WTC11 (cell line): ENCODE data around the gene CHFR.

Experiments used
- JUN ChIP-seq: sonication (generic); formaldehyde crosslinking; IDR thresholded peaks from 2 replicates; pipeline ENCODE4 v1.8.0; 2023; ENCODE audit warnings: mild to moderate bottlenecking, missing genetic modification reagents
- NFYB ChIP-seq: sonication (generic); formaldehyde crosslinking; conservative IDR thresholded peaks from 2 replicates; pipeline ENCODE4 v1.8.0; 2022; ENCODE audit warnings: low read depth, missing genetic modification reagents
- NR1H2 ChIP-seq: sonication (generic); formaldehyde crosslinking; IDR thresholded peaks from 2 replicates; pipeline ENCODE4 v1.9.0; 2021; ENCODE audit warnings: mild to moderate bottlenecking, moderate library complexity, missing genetic modification reagents
- SP1 ChIP-seq: sonication (generic); formaldehyde crosslinking; conservative IDR thresholded peaks from 2 replicates; pipeline ENCODE4 v1.8.1; 2022; ENCODE audit warnings: missing genetic modification reagents
- TP53 ChIP-seq: sonication (generic); formaldehyde crosslinking; IDR thresholded peaks from 2 replicates; pipeline ENCODE4 v1.8.1; 2023; ENCODE audit warnings: mild to moderate bottlenecking, missing genetic modification reagents
- ZNF121 ChIP-seq: sonication (generic); formaldehyde crosslinking; IDR thresholded peaks from 2 replicates; pipeline ENCODE4 v1.8.0; 2023; ENCODE audit warnings: missing genetic modification reagents
- ZNF138 ChIP-seq: sonication (generic); formaldehyde crosslinking; conservative IDR thresholded peaks from 2 replicates; pipeline ENCODE4 v1.8.1; 2022; ENCODE audit warnings: mild to moderate bottlenecking, moderate library complexity, missing genetic modification reagents
- TF ChIP-seq, protein P1 (sequence below): fragments of 200-600 bp; IDR thresholded peaks from 2 replicates; pipeline ENCODE4 v1.8.0; 2022; ENCODE audit warnings: antibody characterized with exemption
- TF ChIP-seq, protein P2 (sequence below): sonication (generic); formaldehyde crosslinking; IDR thresholded peaks from 2 replicates; pipeline ENCODE4 v1.8.0; 2022; ENCODE audit warnings: mild to moderate bottlenecking, missing genetic modification reagents
- TF ChIP-seq, protein P3 (sequence below): sonication (generic); formaldehyde crosslinking; IDR thresholded peaks from 2 replicates; pipeline ENCODE4 v1.8.1; 2023; ENCODE audit warnings: mild to moderate bottlenecking, missing genetic modification reagents
- TF ChIP-seq, protein P4 (sequence below): sonication (generic); formaldehyde crosslinking; IDR thresholded peaks from 2 replicates; pipeline ENCODE4 v1.8.1; 2023; ENCODE audit warnings: mild to moderate bottlenecking, missing genetic modification reagents, moderate library complexity
- TF ChIP-seq, protein P5 (sequence below): sonication (generic); formaldehyde crosslinking; IDR thresholded peaks from 2 replicates; pipeline ENCODE4 v1.8.0; 2023; ENCODE audit warnings: missing genetic modification reagents
- TF ChIP-seq, protein P6 (sequence below): sonication (generic); formaldehyde crosslinking; IDR thresholded peaks from 2 replicates; pipeline ENCODE4 v1.8.1; 2022; ENCODE audit warnings: low read depth, missing genetic modification reagents, borderline replicate concordance

DNA sequence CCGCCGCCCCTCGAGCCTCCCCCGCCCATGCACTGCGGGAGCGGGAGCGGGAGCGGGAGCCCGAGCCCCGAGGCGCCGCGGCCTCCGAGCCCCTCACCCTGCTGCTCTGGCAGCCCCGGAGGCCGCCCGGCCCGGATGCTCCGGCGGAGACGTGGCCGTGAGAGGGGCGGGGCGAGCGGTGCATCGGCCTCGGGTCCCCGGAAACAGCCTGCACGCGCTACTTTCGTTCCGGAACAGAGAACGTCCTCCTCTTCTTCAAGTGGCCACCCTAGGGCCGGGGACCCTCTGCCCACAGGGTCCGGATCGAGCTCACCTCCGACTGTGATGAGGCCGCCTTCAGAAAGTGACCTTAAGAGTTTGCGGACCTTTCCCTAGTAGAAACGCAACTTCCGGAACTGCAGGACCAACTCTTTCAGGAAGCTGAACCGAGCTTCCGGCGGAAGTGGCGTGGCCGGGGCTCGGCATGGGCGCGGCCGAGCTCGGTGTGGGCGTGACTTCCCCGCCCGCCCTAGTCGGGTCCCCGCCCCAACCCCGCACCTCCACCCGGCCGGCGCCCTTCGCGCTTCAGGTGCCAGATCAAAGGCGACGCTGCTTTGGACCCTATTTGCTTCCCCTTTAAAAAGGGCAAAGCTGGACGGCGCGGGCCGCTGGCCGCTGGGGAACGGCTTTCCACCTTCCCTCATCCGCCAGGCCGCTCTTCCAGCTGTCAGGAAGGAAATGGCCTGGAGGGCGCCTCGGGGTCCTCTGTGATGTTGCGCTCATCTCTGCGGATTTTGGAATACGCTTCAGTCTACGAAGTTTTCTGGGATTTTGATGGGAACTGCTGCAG is 58.5 kb downstream of the CHFR start, which contains the start of gene GOLGA3:
- TF ChIP-seq, protein P1, sequence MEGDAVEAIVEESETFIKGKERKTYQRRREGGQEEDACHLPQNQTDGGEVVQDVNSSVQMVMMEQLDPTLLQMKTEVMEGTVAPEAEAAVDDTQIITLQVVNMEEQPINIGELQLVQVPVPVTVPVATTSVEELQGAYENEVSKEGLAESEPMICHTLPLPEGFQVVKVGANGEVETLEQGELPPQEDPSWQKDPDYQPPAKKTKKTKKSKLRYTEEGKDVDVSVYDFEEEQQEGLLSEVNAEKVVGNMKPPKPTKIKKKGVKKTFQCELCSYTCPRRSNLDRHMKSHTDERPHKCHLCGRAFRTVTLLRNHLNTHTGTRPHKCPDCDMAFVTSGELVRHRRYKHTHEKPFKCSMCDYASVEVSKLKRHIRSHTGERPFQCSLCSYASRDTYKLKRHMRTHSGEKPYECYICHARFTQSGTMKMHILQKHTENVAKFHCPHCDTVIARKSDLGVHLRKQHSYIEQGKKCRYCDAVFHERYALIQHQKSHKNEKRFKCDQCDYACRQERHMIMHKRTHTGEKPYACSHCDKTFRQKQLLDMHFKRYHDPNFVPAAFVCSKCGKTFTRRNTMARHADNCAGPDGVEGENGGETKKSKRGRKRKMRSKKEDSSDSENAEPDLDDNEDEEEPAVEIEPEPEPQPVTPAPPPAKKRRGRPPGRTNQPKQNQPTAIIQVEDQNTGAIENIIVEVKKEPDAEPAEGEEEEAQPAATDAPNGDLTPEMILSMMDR = no peak
- TF ChIP-seq SP1 (CRISPR knock-in tag) (peak; percentile 97), TP53 (no peak), JUN (CRISPR knock-in tag) (no peak), NFYB (CRISPR knock-in tag) (no peak), NR1H2 (CRISPR knock-in tag) (no peak), ZNF121 (CRISPR knock-in tag) (no peak), ZNF138 (CRISPR knock-in tag) (no peak)
- TF ChIP-seq, protein P2, sequence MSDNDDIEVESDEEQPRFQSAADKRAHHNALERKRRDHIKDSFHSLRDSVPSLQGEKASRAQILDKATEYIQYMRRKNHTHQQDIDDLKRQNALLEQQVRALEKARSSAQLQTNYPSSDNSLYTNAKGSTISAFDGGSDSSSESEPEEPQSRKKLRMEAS (CRISPR knock-in tag) = peak; percentile 59; the same call in 1 of the 2 replicates
- TF ChIP-seq, protein P3, sequence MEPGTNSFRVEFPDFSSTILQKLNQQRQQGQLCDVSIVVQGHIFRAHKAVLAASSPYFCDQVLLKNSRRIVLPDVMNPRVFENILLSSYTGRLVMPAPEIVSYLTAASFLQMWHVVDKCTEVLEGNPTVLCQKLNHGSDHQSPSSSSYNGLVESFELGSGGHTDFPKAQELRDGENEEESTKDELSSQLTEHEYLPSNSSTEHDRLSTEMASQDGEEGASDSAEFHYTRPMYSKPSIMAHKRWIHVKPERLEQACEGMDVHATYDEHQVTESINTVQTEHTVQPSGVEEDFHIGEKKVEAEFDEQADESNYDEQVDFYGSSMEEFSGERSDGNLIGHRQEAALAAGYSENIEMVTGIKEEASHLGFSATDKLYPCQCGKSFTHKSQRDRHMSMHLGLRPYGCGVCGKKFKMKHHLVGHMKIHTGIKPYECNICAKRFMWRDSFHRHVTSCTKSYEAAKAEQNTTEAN (CRISPR knock-in tag) = no peak
- TF ChIP-seq, protein P4, sequence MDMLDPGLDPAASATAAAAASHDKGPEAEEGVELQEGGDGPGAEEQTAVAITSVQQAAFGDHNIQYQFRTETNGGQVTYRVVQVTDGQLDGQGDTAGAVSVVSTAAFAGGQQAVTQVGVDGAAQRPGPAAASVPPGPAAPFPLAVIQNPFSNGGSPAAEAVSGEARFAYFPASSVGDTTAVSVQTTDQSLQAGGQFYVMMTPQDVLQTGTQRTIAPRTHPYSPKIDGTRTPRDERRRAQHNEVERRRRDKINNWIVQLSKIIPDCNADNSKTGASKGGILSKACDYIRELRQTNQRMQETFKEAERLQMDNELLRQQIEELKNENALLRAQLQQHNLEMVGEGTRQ (CRISPR knock-in tag) = no peak
- TF ChIP-seq, protein P5, sequence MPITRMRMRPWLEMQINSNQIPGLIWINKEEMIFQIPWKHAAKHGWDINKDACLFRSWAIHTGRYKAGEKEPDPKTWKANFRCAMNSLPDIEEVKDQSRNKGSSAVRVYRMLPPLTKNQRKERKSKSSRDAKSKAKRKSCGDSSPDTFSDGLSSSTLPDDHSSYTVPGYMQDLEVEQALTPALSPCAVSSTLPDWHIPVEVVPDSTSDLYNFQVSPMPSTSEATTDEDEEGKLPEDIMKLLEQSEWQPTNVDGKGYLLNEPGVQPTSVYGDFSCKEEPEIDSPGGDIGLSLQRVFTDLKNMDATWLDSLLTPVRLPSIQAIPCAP = no peak
- TF ChIP-seq, protein P6, sequence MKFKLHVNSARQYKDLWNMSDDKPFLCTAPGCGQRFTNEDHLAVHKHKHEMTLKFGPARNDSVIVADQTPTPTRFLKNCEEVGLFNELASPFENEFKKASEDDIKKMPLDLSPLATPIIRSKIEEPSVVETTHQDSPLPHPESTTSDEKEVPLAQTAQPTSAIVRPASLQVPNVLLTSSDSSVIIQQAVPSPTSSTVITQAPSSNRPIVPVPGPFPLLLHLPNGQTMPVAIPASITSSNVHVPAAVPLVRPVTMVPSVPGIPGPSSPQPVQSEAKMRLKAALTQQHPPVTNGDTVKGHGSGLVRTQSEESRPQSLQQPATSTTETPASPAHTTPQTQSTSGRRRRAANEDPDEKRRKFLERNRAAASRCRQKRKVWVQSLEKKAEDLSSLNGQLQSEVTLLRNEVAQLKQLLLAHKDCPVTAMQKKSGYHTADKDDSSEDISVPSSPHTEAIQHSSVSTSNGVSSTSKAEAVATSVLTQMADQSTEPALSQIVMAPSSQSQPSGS = no peak
